WTC11 (cell line): ENCODE measurements around the gene ROBO2.

Source experiments
- ATF3 ChIP-seq: sonication (generic); formaldehyde crosslinking; conservative IDR thresholded peaks from 2 replicates; pipeline ENCODE4 v1.8.1; 2022; ENCODE audit warnings: mild to moderate bottlenecking, missing genetic modification reagents
- CTCF ChIP-seq: fragments of 200-600 bp; IDR thresholded peaks from 2 replicates; pipeline ENCODE4 v1.8.0; 2022; ENCODE audit warnings: antibody characterized with exemption
- E2F5 ChIP-seq: sonication (generic); formaldehyde crosslinking; IDR thresholded peaks from 2 replicates; pipeline ENCODE4 v1.8.1; 2022; ENCODE audit warnings: mild to moderate bottlenecking, moderate library complexity, missing genetic modification reagents
- ESRRA ChIP-seq: sonication (generic); formaldehyde crosslinking; IDR thresholded peaks from 2 replicates; pipeline ENCODE4 v1.8.1; 2022; ENCODE audit warnings: mild to moderate bottlenecking, missing genetic modification reagents, borderline replicate concordance
- JUN ChIP-seq: sonication (generic); formaldehyde crosslinking; IDR thresholded peaks from 2 replicates; pipeline ENCODE4 v1.8.0; 2023; ENCODE audit warnings: mild to moderate bottlenecking, missing genetic modification reagents
- MLX ChIP-seq: sonication (generic); formaldehyde crosslinking; IDR thresholded peaks from 2 replicates; pipeline ENCODE4 v1.8.1; 2023; ENCODE audit warnings: mild to moderate bottlenecking, missing genetic modification reagents, moderate library complexity
- PREB ChIP-seq: sonication (generic); formaldehyde crosslinking; IDR thresholded peaks from 2 replicates; pipeline ENCODE4 v1.8.1; 2022; ENCODE audit warnings: mild to moderate bottlenecking, missing genetic modification reagents, moderate library complexity, borderline replicate concordance
- TEAD1 ChIP-seq: sonication (generic); formaldehyde crosslinking; IDR thresholded peaks from 2 replicates; pipeline ENCODE4 v1.8.0; 2022; ENCODE audit warnings: mild to moderate bottlenecking, missing genetic modification reagents
- TEAD4 ChIP-seq: sonication (generic); formaldehyde crosslinking; IDR thresholded peaks from 2 replicates; pipeline ENCODE4 v1.8.0; 2022; ENCODE audit warnings: mild to moderate bottlenecking, missing genetic modification reagents

- TF ChIP-seq CTCF (no peak), MLX (CRISPR knock-in tag) (no peak), ATF3 (CRISPR knock-in tag) (no peak), PREB (CRISPR knock-in tag) (no peak), E2F5 (no peak), TEAD1 (CRISPR knock-in tag) (no peak), TEAD4 (CRISPR knock-in tag) (no peak), JUN (CRISPR knock-in tag) (no peak), ESRRA (CRISPR knock-in tag) (no peak)
Observed at GRCh38 chr3:77526573-77527113, 486.7 kb downstream of the ROBO2 start.
